Transverse colon (tissue), 4 donors: ENCODE data around the gene BRME1. TPM values are rescaled to one million over a fixed set of nuclear protein-coding genes. Genes with fewer than 3 reads are reported as not detected.

Experiments used
- DNase-seq: peaks from one replicate; pipeline ENCODE4 v3.0.0-alpha.2; 2019
- H3K27ac ChIP-seq, 4 donors: fragments of 200-600 bp; sonication (generic); 2 replicates each; pipeline ENCODE4 v1.5.1; 2016 to 2018; ENCODE audit warnings: inconsistent platforms in 4 of 4
- H3K27me3 ChIP-seq: fragments of 200-600 bp; sonication (generic); 2 replicates; pipeline ENCODE4 v1.5.1; 2017; ENCODE audit warnings: inconsistent platforms
- H3K36me3 ChIP-seq, 4 donors: fragments of 200-600 bp; sonication (generic); 2 replicates each; pipeline ENCODE4 v1.5.1; 2017 to 2019; ENCODE audit warnings: inconsistent platforms in 4 of 4
- H3K4me1 ChIP-seq, 4 donors: fragments of 200-600 bp; sonication (generic); 2 replicates each; pipeline ENCODE4 v1.5.1; 2017 to 2020; ENCODE audit warnings: inconsistent platforms in 4 of 4
- H3K4me3 ChIP-seq, 4 donors: fragments of 200-600 bp; sonication (generic); 1 replicate in 1 of 4; 2 replicates in 3 of 4; pipeline versions ENCODE4 v1.5.1 to v1.6.1; 2017 to 2019; ENCODE audit warnings: inconsistent platforms in 4 of 4
- H3K9me3 ChIP-seq, 2 donors: fragments of 200-600 bp; sonication (generic); 2 replicates each; pipeline ENCODE4 v1.5.1; 2017 to 2019; ENCODE audit warnings: inconsistent platforms in 2 of 2
- CTCF ChIP-seq, 5 experiments: fragments of 200-600 bp in 3 of 5; fragments of 450-650 bp in 2 of 5; sonication (generic) in 3 of 5; IDR thresholded peaks; 1 replicate in 2 of 5; 2 replicates in 3 of 5; pipeline ENCODE4 v1.5.1; 2016 to 2017; ENCODE audit warnings: antibody characterized with exemption in 5 of 5, inconsistent platforms in 3 of 5, mild to moderate bottlenecking in 2 of 5, moderate library complexity in 1 of 5
- EP300 ChIP-seq: sonication (generic); formaldehyde crosslinking; IDR thresholded peaks from one replicate; pipeline ENCODE4 v1.6.1; 2017; ENCODE audit warnings: antibody characterized with exemption, low read depth
- POLR2A ChIP-seq: fragments of 450-650 bp; IDR thresholded peaks from one replicate; pipeline ENCODE4 v1.6.1; 2016; ENCODE audit warnings: antibody characterized with exemption, mild to moderate bottlenecking, moderate library complexity
- POLR2AphosphoS5 ChIP-seq, 3 donors: sonication (generic); formaldehyde crosslinking; IDR thresholded peaks; one replicate each; pipeline ENCODE4 v1.6.1; 2016; ENCODE audit warnings: antibody characterized with exemption in 3 of 3
- WGBS, 2 donors: methylation state at CpG; one replicate each; pipeline ENCODE4 v1.1.5; 2018; ENCODE audit warnings: low coverage in 1 of 2; 5-methylcytosine and 5-hydroxymethylcytosine counted together
- in situ Hi-C, 4 donors: fragments of 200-750 bp; cut with MboI; loops; one replicate each; pipeline versions ENCODE4 v1.15.0 to v1.15.1; 2017; ENCODE audit warnings: low sequenced_read_pairs in 3 of 4, low pct_ligation_motif_present in 1 of 4, low pct_unique_long_range_greater_than_20kb in 1 of 4
- intact Hi-C: fragments of 100-400 bp; cut with DNase I; formaldehyde crosslinking; loops from one replicate; pipeline ENCODE4 v1.15.1; 2023; ENCODE audit warnings: low total_unique reads
- total RNA-seq, 4 donors: library from RNA; depleted of rRNA; stranded (reverse); fragments of >200 nt; gene quantifications; one replicate each; pipeline ENCODE4 v1.1.0, GENCODE V29; 2016

Gene BRME1
- total RNA-seq, 4 donors from 2014 or later: 5.2 to 102 (median 6.7) TPM

GRCh38 chr19:13839130-13839937, 66.6 kb downstream of the BRME1 start:
- peak overlapping the region; percentile 43 to 97 (median 82) for H3K4me3 ChIP-seq
- H3K4me1 ChIP-seq: peaks cover 29 to 81% (median 59%) of the 10 kb centered on the region in 4 donors
- in situ Hi-C loops (no loop called here), intact Hi-C loops (no loop called here)
- H3K9me3 ChIP-seq: no peaks in the 10 kb centered on the region
- DNase-seq: peak; percentile 88
- no peaks in the 10 kb centered on the region for H3K36me3 ChIP-seq
- peak overlapping the region; percentile 99 to 100 (median 100) for H3K27ac ChIP-seq
- TF ChIP-seq POLR2AphosphoS5 (IDR thresholded peaks at IDR 0.05) (peak; percentile 68 to 83 (median 80)), CTCF (IDR thresholded peaks at IDR 0.05) (peak in 1 of 5 experiments; percentile 4), POLR2A (peak; percentile 65), EP300 (peak; percentile 8)
- WGBS, 2 donors: 8% methylated on average over 22 of the region's 36 CpGs; no CpG with 5 or more reads in 1 of the 2 donors
- H3K27me3 ChIP-seq: no peaks in the 10 kb centered on the region

GRCh38 chr19:13838435-13839129, 67.3 kb downstream of the BRME1 start:
- H3K4me1 ChIP-seq: peaks cover 31 to 80% (median 61%) of the 10 kb centered on the region in 4 donors
- TF ChIP-seq EP300 (no peak), POLR2A (no peak)
- WGBS, 2 donors: 52 to 89% methylated on average over 8 to 18 of the region's 18 CpGs
- no peaks in the 10 kb centered on the region for H3K9me3 ChIP-seq
- H3K36me3 ChIP-seq: no peaks in the 10 kb centered on the region
- intact Hi-C loops: no loop called here
- no peaks in the 10 kb centered on the region for H3K27me3 ChIP-seq
- no peak for DNase-seq
- in situ Hi-C loops: no loop called here
- peak overlapping the region in 3 of 4 donors; percentile 82 to 97 (median 83) for H3K4me3 ChIP-seq
- peak overlapping the region; percentile 99 to 100 (median 100) for H3K27ac ChIP-seq

- H3K27ac ChIP-seq: peak overlapping the region; percentile 99 to 100 (median 100)
- WGBS, 2 donors: 57% methylated on average over 19 of the region's 21 CpGs; no CpG with 5 or more reads in 1 of the 2 donors
These were observed 69.9 kb downstream of the BRME1 start for GRCh38 chr19:13835791-13836723.

GRCh38 chr19:13834244-13835069, 71.5 kb downstream of the BRME1 start:
- peaks cover 32 to 57% (median 41%) of the 10 kb centered on the region in 4 donors for H3K4me1 ChIP-seq
- peak overlapping the region in 1 of 4 donors; percentile 35 for H3K4me3 ChIP-seq
- WGBS, 2 donors: 75% methylated on average over 14 of the region's 14 CpGs; no CpG with 5 or more reads in 1 of the 2 donors

More at GRCh38 chr19:13835791-13836723, 69.9 kb downstream of the BRME1 start:
- intact Hi-C loops: no loop called here
- Histone ChIP-seq H3K9me3 (no peaks in the 10 kb centered on the region), H3K36me3 (no peaks in the 10 kb centered on the region), H3K27me3 (no peaks in the 10 kb centered on the region), H3K4me3 (peak overlapping the region in 1 of 4 donors; percentile 5), H3K4me1 (peaks cover 32 to 73% (median 54%) of the 10 kb centered on the region in 4 donors)
- TF ChIP-seq POLR2A: no peak
- TF ChIP-seq POLR2AphosphoS5 (IDR thresholded peaks at IDR 0.05): peak in 1 of 3 donors; percentile 37
- in situ Hi-C loops: no loop called here
- DNase-seq: no peak

More at GRCh38 chr19:13834244-13835069, 71.5 kb downstream of the BRME1 start:
- Histone ChIP-seq H3K9me3 (no peaks in the 10 kb centered on the region), H3K36me3 (no peaks in the 10 kb centered on the region), H3K27me3 (no peaks in the 10 kb centered on the region), H3K27ac (peak overlapping the region; percentile 99 to 100 (median 100))
- in situ Hi-C loops (no loop called here), intact Hi-C loops (no loop called here)
- no peak for TF ChIP-seq POLR2AphosphoS5 (IDR thresholded peaks at IDR 0.05)
- no peak for TF ChIP-seq CTCF (IDR thresholded peaks at IDR 0.05)
- no peak for TF ChIP-seq POLR2A
- no peak for TF ChIP-seq EP300
- DNase-seq: no peak
